HEK293T (cell line): ENCODE data around the gene SYT9.
"Not testable (repeated sequence)": the region's sequence is repeated elsewhere in the genome, so short reads cannot be mapped to it uniquely, and the experiment has no call there.

Source experiments
- CTCF ChIA-PET: fragments of 350-600 bp; formaldehyde crosslinking; extraction: SDS; loops from one replicate; lab custom pipeline; 2021; ENCODE audit warnings: antibody characterized with exemption, inconsistent platforms; lab: Yijun Ruan, JAX
- POLR2A ChIA-PET: fragments of 350-600 bp; formaldehyde crosslinking; extraction: SDS; loops from one replicate; lab custom pipeline; 2020; ENCODE audit warnings: antibody characterized with exemption, inconsistent platforms; lab: Yijun Ruan, JAX
- DNase-seq: peaks from one replicate; pipeline ENCODE4 v3.0.0; 2012; ENCODE audit warnings: mixed read lengths; ENCODE audit errors: extremely low spot score
- ARNT ChIP-seq: fragments of 450-650 bp; IDR thresholded peaks from 2 replicates; pipeline ENCODE4 v1.6.1; 2017; ENCODE audit warnings: mild to moderate bottlenecking
- BHLHE40 ChIP-seq: fragments of 450-650 bp; IDR thresholded peaks from 2 replicates; pipeline ENCODE4 v1.6.1; 2016; ENCODE audit warnings: mild to moderate bottlenecking, moderate library complexity, borderline replicate concordance
- CTBP1 ChIP-seq: fragments of 450-650 bp; IDR thresholded peaks from 2 replicates; pipeline ENCODE4 v1.6.1; 2016; ENCODE audit warnings: borderline replicate concordance
- ELF4 ChIP-seq: fragments of 450-650 bp; IDR thresholded peaks from 2 replicates; pipeline ENCODE4 v1.6.1; 2017; ENCODE audit warnings: antibody characterized with exemption
- FOXA1 ChIP-seq: fragments of 450-650 bp; IDR thresholded peaks from 2 replicates; pipeline ENCODE4 v1.6.1; 2016; ENCODE audit warnings: mild to moderate bottlenecking
- FOXK2 ChIP-seq: fragments of 450-650 bp; IDR thresholded peaks from 2 replicates; pipeline ENCODE4 v1.6.1; 2016; ENCODE audit warnings: mild to moderate bottlenecking
- FOXM1 ChIP-seq: fragments of 450-650 bp; IDR thresholded peaks from 2 replicates; pipeline ENCODE4 v1.6.1; 2017; ENCODE audit warnings: mild to moderate bottlenecking, borderline replicate concordance
- HDGF ChIP-seq: fragments of 450-650 bp; IDR thresholded peaks from 2 replicates; pipeline ENCODE4 v1.6.1; 2017; ENCODE audit warnings: antibody characterized with exemption, borderline replicate concordance
- L3MBTL2 ChIP-seq: fragments of 450-650 bp; conservative IDR thresholded peaks from 2 replicates; pipeline ENCODE4 v1.6.1; 2016; ENCODE audit warnings: mild to moderate bottlenecking
- LEF1 ChIP-seq: fragments of 450-650 bp; IDR thresholded peaks from 2 replicates; pipeline ENCODE4 v1.6.1; 2017; ENCODE audit warnings: mild to moderate bottlenecking, borderline replicate concordance
- NFRKB ChIP-seq: fragments of 450-650 bp; IDR thresholded peaks from 2 replicates; pipeline ENCODE4 v1.6.1; 2016; ENCODE audit warnings: mild to moderate bottlenecking, moderate library complexity
- PKNOX1 ChIP-seq: fragments of 450-650 bp; IDR thresholded peaks from 2 replicates; pipeline ENCODE4 v1.6.1; 2016
- SP1 ChIP-seq: fragments of 450-650 bp; IDR thresholded peaks from 2 replicates; pipeline ENCODE4 v1.6.1; 2017
- SUZ12 ChIP-seq: fragments of 450-650 bp; IDR thresholded peaks from 2 replicates; pipeline ENCODE4 v1.6.1; 2016; ENCODE audit warnings: mild to moderate bottlenecking
- TARDBP ChIP-seq: fragments of 450-650 bp; IDR thresholded peaks from 2 replicates; pipeline ENCODE4 v1.6.1; 2016
- ZNF384 ChIP-seq: fragments of 450-650 bp; IDR thresholded peaks from 2 replicates; pipeline ENCODE4 v1.6.1; 2016

The SYT9 gene

GRCh38 chr11:7311903-7312302, 60.2 kb downstream of the SYT9 start:
- TF ChIP-seq NFRKB (no peak), CTBP1 (no peak), ARNT (no peak)
- ChIA-PET POLR2A (no interaction called here), CTCF (no interaction called here)
- DNase-seq, result no peak

- no peak for DNase-seq
- CTCF ChIA-PET, result interaction anchor here (0.5 kb wide), 1 partner anchor 37 kb away, joined by 3 read pairs; no protein-coding TSS in a partner anchor
- TF ChIP-seq ARNT (no peak), TARDBP (no peak)
- POLR2A ChIA-PET, result no interaction called here
These were observed 63.3 kb downstream of the SYT9 start for GRCh38 chr11:7314811-7315604.

GRCh38 chr11:7319501-7319900, 67.8 kb downstream of the SYT9 start:
- no peak for DNase-seq
- TF ChIP-seq L3MBTL2 (no peak), CTBP1 (no peak), SP1 (no peak), LEF1 (no peak)
- ChIA-PET POLR2A (no interaction called here), CTCF (no interaction called here)

- TF ChIP-seq SUZ12, result no peak
- TF ChIP-seq ELF4, result no peak
- CTCF ChIA-PET, result no interaction called here
- POLR2A ChIA-PET, result no interaction called here
- no peak for DNase-seq
These were observed 68.6 kb downstream of the SYT9 start for GRCh38 chr11:7320306-7320705.

GRCh38 chr11:7321473-7322450, 70.1 kb downstream of the SYT9 start:
- ChIA-PET CTCF (no interaction called here), POLR2A (no interaction called here)
- no peak for DNase-seq
- TF ChIP-seq LEF1 (no peak), BHLHE40 (no peak), ELF4 (no peak)

GRCh38 chr11:7332451-7332850, 80.7 kb downstream of the SYT9 start:
- no peak for DNase-seq
- TF ChIP-seq PKNOX1 (no peak), SUZ12 (no peak), FOXM1 (no peak), SP1 (no peak), L3MBTL2 (no peak), HDGF (no peak)
- ChIA-PET CTCF (no interaction called here), POLR2A (no interaction called here)

- POLR2A ChIA-PET, result no interaction called here
- CTCF ChIA-PET, result no interaction called here
- no peak for DNase-seq
- TF ChIP-seq ARNT, result no peak
- no peak for TF ChIP-seq CTBP1
- no peak for TF ChIP-seq ELF4
- no peak for TF ChIP-seq TARDBP
- TF ChIP-seq SUZ12, result no peak
- no peak for TF ChIP-seq FOXK2
- no peak for TF ChIP-seq NFRKB
- TF ChIP-seq FOXA1, result no peak
- no peak for TF ChIP-seq BHLHE40
- TF ChIP-seq ZNF384, result no peak
- no peak for TF ChIP-seq SP1
- no peak for TF ChIP-seq HDGF
- TF ChIP-seq LEF1, result no peak
- TF ChIP-seq PKNOX1, result no peak
- no peak for TF ChIP-seq L3MBTL2
- no peak for TF ChIP-seq FOXM1
These were observed 81.3 kb downstream of the SYT9 start for GRCh38 chr11:7332962-7333361.

GRCh38 chr11:7335442-7335841, 83.7 kb downstream of the SYT9 start:
- POLR2A ChIA-PET, CTCF ChIA-PET, DNase-seq: not testable (repeated sequence)
